HG02973 (cell line): ENCODE measurements around the gene PLEKHO1.
"Not testable (repeated sequence)": the region's sequence is repeated elsewhere in the genome, so short reads cannot be mapped to it uniquely, and the experiment has no call there.

Experiments
- ATAC-seq: cut with Tn5 transposase; IDR thresholded peaks from one replicate; pipeline ENCODE4 v1.9.1; 2021; ENCODE audit warnings: moderate library complexity; ENCODE audit not compliant: unreplicated experiment

The PLEKHO1 gene

GRCh38 chr1:150149271-150150132 lies at the start of gene PLEKHO1:
TSS of gene PLEKHO1 (plus strand) at chr1:150149916. CDS start at chr1:150150258, 342 bp downstream.
- ATAC-seq = peak; percentile 42

GRCh38 chr1:150102986-150103385 lies 46.7 kb upstream of the PLEKHO1 start:
- no peak for ATAC-seq

- ATAC-seq = no peak
These were observed 43.4 kb upstream of the PLEKHO1 start for GRCh38 chr1:150106341-150106740.

- no peak for ATAC-seq
These were observed 40.1 kb upstream of the PLEKHO1 start for GRCh38 chr1:150109586-150109985.

GRCh38 chr1:150110116-150110515 lies 39.6 kb upstream of the PLEKHO1 start:
- no peak for ATAC-seq

- no peak for ATAC-seq
These were observed 38.0 kb upstream of the PLEKHO1 start for GRCh38 chr1:150111670-150112069.

GRCh38 chr1:150115121-150115520 lies 34.6 kb upstream of the PLEKHO1 start:
- no peak for ATAC-seq

- no peak for ATAC-seq
These were observed 31.0 kb upstream of the PLEKHO1 start for GRCh38 chr1:150118716-150119115.

- ATAC-seq = no peak
These were observed 28.4 kb upstream of the PLEKHO1 start for GRCh38 chr1:150121236-150121862.

GRCh38 chr1:150126811-150127210 lies 22.9 kb upstream of the PLEKHO1 start:
- no peak for ATAC-seq

GRCh38 chr1:150127464-150127863 lies 22.3 kb upstream of the PLEKHO1 start:
- ATAC-seq = no peak

GRCh38 chr1:150127868-150128267 lies 21.8 kb upstream of the PLEKHO1 start:
- no peak for ATAC-seq

GRCh38 chr1:150132372-150132771 lies 17.3 kb upstream of the PLEKHO1 start:
- no peak for ATAC-seq

- ATAC-seq = no peak
These were observed 15.2 kb upstream of the PLEKHO1 start for GRCh38 chr1:150134537-150134936.

GRCh38 chr1:150135400-150135799 lies 14.3 kb upstream of the PLEKHO1 start:
- ATAC-seq = not testable (repeated sequence)

GRCh38 chr1:150138044-150138443 lies 11.7 kb upstream of the PLEKHO1 start:
- ATAC-seq = no peak

GRCh38 chr1:150141452-150141851 lies 8.3 kb upstream of the PLEKHO1 start:
- ATAC-seq = no peak

- no peak for ATAC-seq
These were observed 7.6 kb upstream of the PLEKHO1 start for GRCh38 chr1:150142083-150142482.

- no peak for ATAC-seq
These were observed 5.1 kb upstream of the PLEKHO1 start for GRCh38 chr1:150144606-150145005.

GRCh38 chr1:150146016-150146415 lies 3.7 kb upstream of the PLEKHO1 start:
- not testable (repeated sequence) for ATAC-seq

GRCh38 chr1:150146849-150147542 lies 2.7 kb upstream of the PLEKHO1 start:
- no peak for ATAC-seq

GRCh38 chr1:150148837-150149270 lies 862 bp upstream of the PLEKHO1 start:
- no peak for ATAC-seq
